ENCODE results near the gene C6orf89.

The C6orf89 gene

DNA sequence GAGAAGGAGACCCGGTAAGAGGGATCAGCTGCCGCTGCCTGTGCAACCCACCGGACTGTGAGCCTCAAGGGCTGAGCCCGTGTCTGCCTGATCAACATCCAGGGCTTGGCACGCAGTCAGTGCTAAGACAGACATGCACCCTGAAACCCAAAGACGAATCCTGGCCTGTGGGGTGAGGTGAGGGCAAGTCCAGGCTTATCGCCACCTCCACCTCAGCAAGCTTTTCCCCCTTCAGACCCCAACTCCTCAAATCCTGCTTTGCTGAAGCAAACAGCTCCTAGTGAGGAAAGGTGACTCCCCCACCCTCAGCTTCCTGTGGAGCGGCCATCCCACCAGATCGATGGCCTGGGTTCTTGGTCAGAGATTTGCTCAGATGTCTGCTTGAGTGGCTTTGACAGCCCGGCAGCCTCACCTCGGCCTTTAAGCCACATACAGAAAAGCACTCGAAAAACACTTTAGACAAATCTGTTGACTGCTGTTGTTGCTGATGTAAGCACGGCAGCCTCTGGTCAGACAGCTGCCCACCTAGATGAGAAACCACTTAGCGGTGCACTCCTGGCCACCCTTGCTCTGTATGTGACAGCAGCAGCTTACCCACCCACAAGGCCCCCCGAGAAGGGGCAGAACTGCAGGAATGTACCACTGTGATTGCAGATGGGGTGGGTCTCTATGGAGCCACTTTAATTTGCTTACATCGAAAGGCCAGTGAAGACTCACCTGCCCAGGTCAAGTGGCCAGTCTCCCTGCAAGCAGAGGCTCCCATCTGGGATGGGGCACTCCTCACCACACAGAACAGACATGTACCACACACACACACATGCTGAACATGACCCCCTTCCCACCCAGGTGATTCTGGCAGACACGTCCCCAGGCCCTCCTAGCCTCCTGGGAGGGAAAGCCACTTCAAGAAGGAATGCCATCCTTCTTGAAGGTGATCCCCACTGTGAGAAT is 85.4 kb downstream of the C6orf89 start:
- no peak for DNase-seq

DNA sequence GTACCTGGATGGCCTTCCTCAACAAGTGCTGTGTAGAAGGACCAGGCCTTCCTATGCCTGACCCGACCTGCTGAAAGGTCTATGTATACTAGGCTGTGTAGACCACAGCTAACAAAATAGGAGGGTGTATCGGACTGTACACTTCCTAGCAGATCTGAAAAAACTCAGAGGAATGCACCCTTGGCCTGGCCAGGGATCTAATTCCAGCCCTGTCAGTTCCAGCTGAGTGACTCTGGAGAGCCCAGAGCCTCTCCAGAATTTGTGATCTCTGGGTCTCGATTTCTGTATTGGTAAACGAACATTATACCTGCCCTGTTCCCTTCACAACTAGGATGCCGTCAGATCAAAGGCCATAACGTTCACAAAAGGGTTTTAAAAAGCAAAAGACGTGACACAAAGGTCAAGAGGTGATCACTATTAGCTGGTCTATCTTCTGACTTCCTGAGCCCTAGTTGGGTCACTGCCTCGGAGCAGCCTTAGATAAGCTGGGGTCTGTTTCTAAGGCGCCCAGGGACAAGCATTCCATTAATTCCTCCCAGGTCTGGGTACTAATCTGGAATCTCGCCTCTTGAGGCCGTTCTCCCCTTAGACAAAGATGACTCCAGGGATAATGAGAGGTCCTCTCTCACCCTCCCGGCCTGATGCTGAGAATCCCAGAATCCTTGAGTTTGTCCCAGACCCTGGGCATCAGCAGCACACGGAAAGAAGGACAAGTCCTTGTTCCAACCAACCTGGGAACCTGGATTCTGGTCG is 86.3 kb downstream of the C6orf89 start:
- DNase-seq, result no peak

DNA sequence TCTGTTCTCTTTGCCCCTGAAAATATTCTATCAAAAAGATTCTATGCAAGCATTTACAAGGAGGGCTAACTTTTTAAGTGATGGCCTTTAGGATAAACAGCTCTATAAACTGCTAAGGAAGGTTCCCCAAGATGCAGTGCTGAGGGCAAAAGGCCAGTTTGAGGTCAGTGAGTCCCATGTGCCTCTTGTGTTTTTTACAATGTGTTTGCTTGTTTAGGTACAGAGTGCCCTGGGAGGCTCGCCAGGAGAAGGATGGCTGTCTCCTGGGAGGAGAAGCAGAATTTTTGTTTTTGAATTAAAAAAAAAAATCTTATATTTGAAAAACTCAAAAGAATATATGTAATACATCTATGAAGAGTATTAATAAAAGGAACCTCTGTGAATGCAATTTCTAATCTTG is 87.4 kb downstream of the C6orf89 start:
- DNase-seq, result no peak

DNA sequence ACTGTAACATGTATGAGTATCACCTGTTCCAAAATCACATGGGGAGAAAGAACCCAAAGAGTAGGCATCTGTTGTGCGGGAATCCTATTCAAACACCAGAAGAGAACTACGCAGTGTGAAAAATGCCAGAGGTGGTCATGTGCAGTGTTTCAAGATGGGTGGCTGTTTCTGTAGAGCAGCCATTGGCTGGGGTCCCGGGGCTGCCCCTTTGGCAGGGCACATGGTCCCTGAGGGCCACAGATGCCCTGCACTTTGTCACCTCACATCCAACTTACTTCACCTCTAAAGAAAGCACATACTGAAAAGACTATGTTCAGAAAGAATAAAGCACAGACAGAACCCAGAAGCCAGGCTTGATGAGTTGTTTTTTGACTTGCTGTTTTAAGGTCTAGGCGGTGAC is 87.9 kb downstream of the C6orf89 start:
- no peak for DNase-seq

DNA sequence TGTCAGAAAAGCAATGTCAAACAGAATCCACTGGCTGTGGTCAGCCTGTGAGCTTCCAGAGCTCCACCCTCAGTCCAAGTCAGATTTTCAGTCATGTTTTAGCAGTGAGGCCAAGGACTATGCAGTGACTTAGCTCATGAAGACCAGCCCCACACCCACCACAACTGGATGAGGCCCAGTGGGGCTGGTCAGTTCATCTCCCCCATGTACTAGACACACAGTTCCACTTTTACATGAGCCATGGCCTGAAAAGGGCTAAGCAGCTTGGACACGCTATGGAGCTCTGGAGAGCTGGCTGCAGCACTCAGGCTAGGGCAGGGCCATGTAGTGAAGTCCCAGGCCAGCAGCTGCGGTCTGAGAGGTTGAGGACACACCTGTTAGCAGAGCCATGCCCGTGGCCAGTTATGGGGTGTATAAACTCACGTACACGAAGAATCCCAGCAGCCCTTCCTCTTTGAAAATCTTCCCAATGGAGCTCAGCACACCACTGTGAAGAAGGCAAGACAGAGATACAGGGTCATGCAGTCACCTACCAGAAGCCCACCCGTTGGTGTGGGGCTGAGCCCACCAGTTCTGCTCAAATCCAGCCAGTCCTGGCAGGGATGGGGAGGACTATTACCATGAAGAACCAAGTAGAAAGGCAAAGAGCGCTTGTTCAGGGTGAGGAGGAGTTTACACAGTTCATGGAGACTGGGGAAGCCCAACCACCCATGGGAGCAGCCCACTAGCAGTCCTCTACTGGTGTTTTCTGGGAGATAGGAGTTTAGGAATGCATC is 89.7 kb downstream of the C6orf89 start:
- DNase-seq, result no peak

DNA sequence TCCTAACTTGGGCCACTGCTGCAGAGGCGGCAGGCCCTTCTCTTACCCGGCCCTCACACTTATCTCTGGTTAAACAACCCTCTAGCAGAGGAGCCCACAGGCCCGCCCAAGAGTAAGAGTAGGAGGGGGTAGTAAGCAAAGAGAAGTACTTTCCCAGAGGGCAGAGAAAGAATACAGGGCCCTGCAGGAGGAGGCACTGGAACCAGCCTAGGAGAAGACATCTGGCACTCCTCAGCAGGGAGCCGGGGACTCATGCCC is 90.2 kb downstream of the C6orf89 start:
- DNase-seq, result no peak

DNA sequence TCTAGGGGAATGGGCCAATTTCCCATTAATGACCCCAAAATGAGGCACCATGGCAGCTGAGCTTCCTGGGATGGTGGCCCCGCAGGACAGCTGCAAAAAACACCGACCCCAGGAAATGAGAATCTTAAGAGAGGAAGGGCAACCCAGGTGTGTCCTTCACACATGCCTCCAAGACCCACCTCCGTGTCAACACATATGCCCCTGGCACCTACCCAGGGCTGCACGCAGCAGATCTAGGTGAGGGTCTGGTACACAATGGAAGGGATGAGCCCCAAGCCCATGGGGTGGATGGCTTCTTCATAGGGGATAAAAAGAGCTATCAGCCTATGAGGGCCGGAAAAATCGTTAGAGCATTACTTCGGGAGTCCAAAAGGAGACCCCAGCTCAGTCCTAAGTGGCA is 90.8 kb downstream of the C6orf89 start:
- no peak for DNase-seq

DNA sequence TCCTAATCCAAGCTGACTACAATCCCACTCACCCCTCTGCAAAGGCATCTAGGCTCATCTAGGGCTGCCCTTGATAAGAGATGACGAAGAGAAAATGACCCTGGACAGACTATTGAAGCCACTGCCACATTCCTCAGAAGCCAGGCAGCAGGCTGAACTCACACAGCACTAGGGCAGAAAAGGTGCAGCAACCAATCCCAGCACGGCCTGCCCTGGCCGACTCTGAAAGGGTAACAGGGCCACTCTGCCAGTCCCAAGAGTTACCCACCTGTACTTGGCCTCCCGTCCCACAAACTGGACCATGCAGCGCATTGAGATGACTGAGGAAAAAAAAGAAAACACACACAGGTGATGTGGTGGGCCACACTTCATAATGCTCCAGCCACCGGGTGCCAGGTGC is 91.2 kb downstream of the C6orf89 start:
- DNase-seq, result no peak

DNA sequence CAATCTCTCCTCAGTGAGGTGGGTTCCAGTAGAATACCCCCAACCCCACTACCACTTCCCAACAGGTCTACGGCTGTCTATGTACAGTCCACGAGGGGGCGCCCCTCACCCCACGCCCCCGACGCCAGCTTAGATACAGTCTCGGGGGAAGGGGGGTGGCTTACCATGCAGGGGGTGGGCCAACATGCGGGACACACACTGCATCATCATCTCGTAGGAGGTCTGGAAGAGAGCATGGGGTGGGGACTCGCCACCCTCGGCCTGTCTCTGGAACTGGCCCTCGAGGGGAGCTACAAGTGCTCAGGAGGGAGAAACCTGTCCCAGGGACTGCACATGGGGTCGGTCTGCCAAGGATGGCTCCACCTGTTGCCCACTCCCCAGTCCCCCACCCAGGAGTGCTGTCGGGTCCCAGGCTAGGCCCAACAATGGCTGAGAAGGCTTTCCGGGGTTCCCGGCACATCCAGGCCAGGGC is 91.8 kb downstream of the C6orf89 start:
- DNase-seq, result no peak

Data from NCI-H1105 treated with DMSO at 0.1 percent for 48 hours (cell line).